C4-2B (cell line): ENCODE measurements around the gene FOXQ1.
A peak's percentile ranks its signal among the peaks of the same experiment; 100 is the strongest.
"Not testable (repeated sequence)": the region's sequence is repeated elsewhere in the genome, so short reads cannot be mapped to it uniquely, and the experiment has no call there.

Experiments
- H3K27ac ChIP-seq: fragments of 450-650 bp; 2 replicates; pipeline ENCODE4 v1.5.1; 2017
- CTCF ChIP-seq: fragments of 450-650 bp; conservative IDR thresholded peaks from 2 replicates; pipeline ENCODE4 v1.5.1; 2017; ENCODE audit warnings: mild to moderate bottlenecking
- ZFX ChIP-seq: fragments of 450-650 bp; IDR thresholded peaks from 2 replicates; pipeline ENCODE4 v1.6.1; 2017

FOXQ1 gene

GRCh38 chr6:1348675-1349074, 36.8 kb downstream of the FOXQ1 start:
- H3K27ac ChIP-seq, result no peak overlapping the region
- no peak for TF ChIP-seq CTCF
- TF ChIP-seq ZFX, result no peak

- TF ChIP-seq ZFX (no peak), CTCF (no peak)
- H3K27ac ChIP-seq, result no peak overlapping the region
Measured at GRCh38 chr6:1349655-1350054, 37.8 kb downstream of the FOXQ1 start.

- TF ChIP-seq CTCF (no peak), ZFX (no peak)
- H3K27ac ChIP-seq, result no peak overlapping the region
Measured at GRCh38 chr6:1351381-1352008, 39.6 kb downstream of the FOXQ1 start.

GRCh38 chr6:1355068-1355467, 43.2 kb downstream of the FOXQ1 start:
- not testable (repeated sequence) for H3K27ac ChIP-seq

- not testable (repeated sequence) for H3K27ac ChIP-seq
Measured at GRCh38 chr6:1361717-1362116, 49.8 kb downstream of the FOXQ1 start.

GRCh38 chr6:1362643-1363042, 50.7 kb downstream of the FOXQ1 start:
- H3K27ac ChIP-seq, result no peak overlapping the region
- TF ChIP-seq ZFX, result no peak
- TF ChIP-seq CTCF, result no peak

- TF ChIP-seq CTCF (no peak), ZFX (no peak)
- no peak overlapping the region for H3K27ac ChIP-seq
Measured at GRCh38 chr6:1363298-1363697, 51.4 kb downstream of the FOXQ1 start.

- H3K27ac ChIP-seq, result no peak overlapping the region; the same call in 1 of the 2 replicates
- TF ChIP-seq ZFX (no peak), CTCF (peak; percentile 49)
Measured at GRCh38 chr6:1363729-1364572, 52.1 kb downstream of the FOXQ1 start.
